Measurements from ENCODE around the gene MDM1. TPM values are rescaled to one million over a fixed set of nuclear protein-coding genes. Genes with fewer than 3 reads are reported as not detected.

The MDM1 gene
- total RNA-seq, 4 donors from 2014 or later: 5.2 to 46.2 (median 14.5) TPM

DNA sequence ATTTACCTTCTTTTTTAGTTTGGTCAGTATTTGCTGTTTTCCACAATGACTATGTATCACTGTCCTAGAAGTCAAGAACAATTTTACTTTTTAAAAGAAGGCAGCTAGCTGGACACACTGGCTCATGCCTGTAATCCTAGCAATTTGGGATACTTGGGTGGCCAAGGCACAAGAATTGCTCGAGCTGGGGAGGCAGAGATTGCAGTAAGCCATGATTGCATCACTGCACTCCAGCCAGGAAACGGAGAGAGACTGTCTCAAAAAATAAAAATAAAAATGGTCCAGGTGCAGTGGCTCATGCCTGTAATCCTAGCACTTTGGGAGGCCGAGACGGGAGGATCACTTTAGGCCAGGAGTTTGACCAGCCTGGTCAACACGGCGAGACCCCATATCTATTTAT, 28.3 kb downstream of the MDM1 start:
- Histone ChIP-seq H3K27me3 (no peaks in the 10 kb centered on the region), H3K4me3 (no peak overlapping the region), H3K9me3 (no peaks in the 10 kb centered on the region), H3K36me3 (peaks cover 0 to 16% (median 0%) of the 10 kb centered on the region in 3 donors), H3K27ac (no peak overlapping the region), H3K4me1 (no peaks in the 10 kb centered on the region)
- TF ChIP-seq POLR2A (IDR thresholded peaks at IDR 0.05): no peak
- TF ChIP-seq, protein P1, sequence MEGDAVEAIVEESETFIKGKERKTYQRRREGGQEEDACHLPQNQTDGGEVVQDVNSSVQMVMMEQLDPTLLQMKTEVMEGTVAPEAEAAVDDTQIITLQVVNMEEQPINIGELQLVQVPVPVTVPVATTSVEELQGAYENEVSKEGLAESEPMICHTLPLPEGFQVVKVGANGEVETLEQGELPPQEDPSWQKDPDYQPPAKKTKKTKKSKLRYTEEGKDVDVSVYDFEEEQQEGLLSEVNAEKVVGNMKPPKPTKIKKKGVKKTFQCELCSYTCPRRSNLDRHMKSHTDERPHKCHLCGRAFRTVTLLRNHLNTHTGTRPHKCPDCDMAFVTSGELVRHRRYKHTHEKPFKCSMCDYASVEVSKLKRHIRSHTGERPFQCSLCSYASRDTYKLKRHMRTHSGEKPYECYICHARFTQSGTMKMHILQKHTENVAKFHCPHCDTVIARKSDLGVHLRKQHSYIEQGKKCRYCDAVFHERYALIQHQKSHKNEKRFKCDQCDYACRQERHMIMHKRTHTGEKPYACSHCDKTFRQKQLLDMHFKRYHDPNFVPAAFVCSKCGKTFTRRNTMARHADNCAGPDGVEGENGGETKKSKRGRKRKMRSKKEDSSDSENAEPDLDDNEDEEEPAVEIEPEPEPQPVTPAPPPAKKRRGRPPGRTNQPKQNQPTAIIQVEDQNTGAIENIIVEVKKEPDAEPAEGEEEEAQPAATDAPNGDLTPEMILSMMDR (IDR thresholded peaks at IDR 0.05): no peak
- no peak for DNase-seq

DNA sequence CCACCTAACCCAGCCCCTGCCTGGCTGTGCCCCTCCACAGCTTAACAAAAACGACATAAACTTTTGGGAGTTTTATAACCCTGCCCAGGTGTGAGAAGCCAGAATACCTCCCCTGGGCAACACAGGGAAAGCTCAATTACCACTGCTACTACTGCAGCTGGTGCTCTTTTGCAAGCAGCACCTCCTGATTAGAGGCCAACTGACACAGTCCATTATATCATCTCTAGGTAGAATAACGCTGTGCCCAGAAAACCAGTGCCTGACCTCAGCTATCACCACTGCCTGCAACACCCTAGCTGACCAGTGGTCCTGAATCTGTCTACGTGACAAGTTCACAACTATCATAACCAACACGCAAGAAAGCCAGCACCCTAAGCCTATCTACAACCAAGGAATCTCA, 34.2 kb downstream of the MDM1 start:
- Histone ChIP-seq H3K4me3 (no peak overlapping the region), H3K4me1 (no peaks in the 10 kb centered on the region), H3K27ac (no peak overlapping the region), H3K9me3 (no peaks in the 10 kb centered on the region), H3K36me3 (peaks cover 0 to 20% (median 0%) of the 10 kb centered on the region in 3 donors), H3K27me3 (no peaks in the 10 kb centered on the region)
- DNase-seq: no peak
- TF ChIP-seq, protein P1 (IDR thresholded peaks at IDR 0.05): no peak
- TF ChIP-seq POLR2A (IDR thresholded peaks at IDR 0.05): no peak

DNA sequence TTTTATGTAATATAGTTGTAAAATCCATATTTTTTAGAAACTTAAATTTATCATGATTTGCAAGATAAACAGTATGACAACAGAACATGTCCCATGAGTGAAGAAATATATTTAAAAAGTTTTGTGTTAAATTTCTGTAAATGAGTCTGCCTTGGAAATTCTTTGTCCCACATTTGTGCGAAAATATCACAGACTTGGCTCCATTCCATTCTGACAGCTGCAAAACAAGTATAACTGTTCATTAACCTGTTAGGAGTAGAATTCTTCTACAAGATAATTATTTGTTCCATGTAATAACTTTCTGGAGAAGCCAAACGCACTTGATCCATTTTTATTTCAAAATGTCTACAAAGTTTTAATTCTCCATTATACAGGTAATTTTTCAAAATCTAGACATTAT, 37.9 kb downstream of the MDM1 start:
- Histone ChIP-seq H3K27me3 (no peaks in the 10 kb centered on the region), H3K27ac (no peak overlapping the region), H3K4me1 (no peaks in the 10 kb centered on the region), H3K4me3 (no peak overlapping the region), H3K36me3 (peaks cover 0 to 5% (median 0%) of the 10 kb centered on the region in 3 donors), H3K9me3 (no peaks in the 10 kb centered on the region)
- TF ChIP-seq, protein P1 (IDR thresholded peaks at IDR 0.05): no peak
- no peak for TF ChIP-seq POLR2A (IDR thresholded peaks at IDR 0.05)
- DNase-seq: no peak

DNA sequence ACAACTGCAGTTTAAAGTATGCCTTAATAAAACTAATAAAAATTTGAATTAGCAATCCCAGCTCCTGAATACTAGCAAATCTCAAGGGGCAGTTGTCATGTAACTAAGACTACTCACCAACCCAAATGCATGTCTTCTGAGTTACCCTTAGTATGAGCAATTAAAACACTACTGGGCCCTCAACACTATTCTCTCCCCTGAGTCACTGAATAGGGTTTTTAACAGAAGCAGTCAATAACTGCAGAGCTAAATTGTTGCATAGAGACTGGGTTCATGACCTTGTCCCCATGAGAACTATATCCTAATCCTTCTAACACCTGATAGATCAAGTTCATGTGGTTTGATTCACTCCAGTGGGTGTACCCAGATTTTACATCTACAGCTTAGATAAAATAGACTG, 38.8 kb downstream of the MDM1 start:
- TF ChIP-seq, protein P1 (IDR thresholded peaks at IDR 0.05): no peak
- no peak for TF ChIP-seq POLR2A (IDR thresholded peaks at IDR 0.05)
- H3K36me3 ChIP-seq: peaks cover 0 to 5% (median 0%) of the 10 kb centered on the region in 3 donors
- H3K9me3 ChIP-seq: no peaks in the 10 kb centered on the region
- H3K27me3 ChIP-seq: no peaks in the 10 kb centered on the region
- DNase-seq: no peak
- H3K4me3 ChIP-seq: no peak overlapping the region
- no peak overlapping the region for H3K27ac ChIP-seq
- H3K4me1 ChIP-seq: no peaks in the 10 kb centered on the region

DNA sequence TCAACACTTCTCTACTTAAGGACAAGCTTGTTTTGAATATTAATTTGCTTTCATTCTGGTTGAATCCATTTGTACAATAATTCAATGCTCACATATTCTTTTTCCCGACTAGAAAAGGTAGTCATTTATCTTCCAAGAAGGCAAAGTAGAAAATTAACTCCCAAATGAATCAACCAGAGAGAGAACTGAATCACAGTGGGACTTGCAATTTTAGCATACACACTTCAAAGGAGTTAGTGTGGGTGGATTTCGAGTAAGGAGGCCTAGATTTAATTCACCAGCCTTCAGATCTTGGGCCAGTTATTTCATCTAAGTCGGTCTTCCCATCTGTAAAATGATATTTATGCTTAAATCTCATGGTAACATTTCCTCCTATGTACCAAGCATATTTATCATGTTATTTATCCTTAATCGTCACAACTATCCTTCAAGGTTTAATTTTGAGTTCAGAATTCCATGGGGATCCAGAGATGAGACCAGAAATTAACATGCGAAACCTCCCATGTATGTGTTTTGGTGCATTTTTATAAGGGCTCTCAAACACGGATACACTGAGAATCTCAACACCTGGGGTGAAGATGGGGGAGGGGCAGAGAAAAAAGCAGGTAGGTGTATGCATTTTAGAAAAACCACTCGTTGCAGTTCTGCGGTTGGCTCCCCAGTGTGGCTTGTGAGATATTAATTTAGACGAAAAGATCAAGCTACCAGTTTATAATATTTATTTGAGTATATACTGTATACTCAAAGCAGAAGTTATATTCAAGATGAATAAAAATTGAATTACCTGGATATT, 39.8 kb downstream of the MDM1 start:
- Histone ChIP-seq H3K27ac (no peak overlapping the region), H3K4me3 (no peak overlapping the region), H3K27me3 (no peaks in the 10 kb centered on the region), H3K4me1 (no peaks in the 10 kb centered on the region), H3K36me3 (no peaks in the 10 kb centered on the region), H3K9me3 (no peaks in the 10 kb centered on the region)
- no peak for TF ChIP-seq POLR2A (IDR thresholded peaks at IDR 0.05)
- TF ChIP-seq, protein P1 (IDR thresholded peaks at IDR 0.05): no peak
- DNase-seq: no peak
